ENCODE results near the gene CDH4.

The CDH4 gene

DNA sequence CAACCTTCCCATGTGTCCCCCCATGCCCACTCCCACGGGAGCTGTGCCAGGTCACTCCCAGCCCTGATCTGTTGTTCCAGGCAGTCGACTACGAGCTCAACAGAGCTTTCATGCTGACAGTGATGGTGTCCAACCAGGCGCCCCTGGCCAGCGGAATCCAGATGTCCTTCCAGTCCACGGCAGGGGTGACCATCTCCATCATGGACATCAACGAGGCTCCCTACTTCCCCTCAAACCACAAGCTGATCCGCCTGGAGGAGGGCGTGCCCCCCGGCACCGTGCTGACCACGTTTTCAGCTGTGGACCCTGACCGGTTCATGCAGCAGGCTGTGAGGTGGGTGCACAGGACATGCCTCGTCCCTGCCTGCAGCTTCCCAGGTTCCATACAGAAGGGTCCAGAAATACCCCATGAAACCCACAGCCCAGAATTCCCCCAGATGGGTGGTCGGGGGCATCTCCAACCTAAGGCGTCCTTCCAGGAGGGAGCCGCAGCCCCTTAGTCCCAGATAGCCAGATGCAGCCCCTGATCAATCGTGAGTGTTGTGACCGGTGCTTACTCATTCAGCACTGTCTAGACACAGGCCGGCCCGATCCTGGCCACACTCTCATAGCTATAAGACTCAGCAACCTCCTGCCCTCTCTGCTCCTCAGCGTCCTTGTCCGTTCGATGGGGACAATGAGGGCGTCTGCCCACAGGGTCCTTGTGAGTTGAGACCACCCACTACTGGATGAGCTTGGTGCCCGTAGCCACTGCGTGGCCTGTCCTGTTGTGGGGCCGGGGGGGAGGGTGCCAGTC lies 671.5 kb downstream of the CDH4 start:
- no peaks in the 10 kb centered on the region for H3K4me1 ChIP-seq (ENCODE audit: insufficient read depth, low read length)
- no peak overlapping the region for H3K9ac ChIP-seq (ENCODE audit: low read depth, low read length)
- H3K79me2 ChIP-seq (ENCODE audit: insufficient read depth, low read length) = no peaks in the 10 kb centered on the region
- no peak overlapping the region for H2AFZ ChIP-seq (ENCODE audit: low read depth, low read length)
- H3K27ac ChIP-seq (ENCODE audit: low read length) = no peak overlapping the region
- H3K4me2 ChIP-seq (ENCODE audit: insufficient read depth, low read length) = no peak overlapping the region
- H3K36me3 ChIP-seq (ENCODE audit: insufficient read depth, low read length) = no peaks in the 10 kb centered on the region
- TF ChIP-seq EZH2 (IDR thresholded peaks at IDR 0.05; ENCODE audit: borderline replicate concordance, low read depth, low read length, severe bottlenecking) = no peak
- TF ChIP-seq, protein P1, sequence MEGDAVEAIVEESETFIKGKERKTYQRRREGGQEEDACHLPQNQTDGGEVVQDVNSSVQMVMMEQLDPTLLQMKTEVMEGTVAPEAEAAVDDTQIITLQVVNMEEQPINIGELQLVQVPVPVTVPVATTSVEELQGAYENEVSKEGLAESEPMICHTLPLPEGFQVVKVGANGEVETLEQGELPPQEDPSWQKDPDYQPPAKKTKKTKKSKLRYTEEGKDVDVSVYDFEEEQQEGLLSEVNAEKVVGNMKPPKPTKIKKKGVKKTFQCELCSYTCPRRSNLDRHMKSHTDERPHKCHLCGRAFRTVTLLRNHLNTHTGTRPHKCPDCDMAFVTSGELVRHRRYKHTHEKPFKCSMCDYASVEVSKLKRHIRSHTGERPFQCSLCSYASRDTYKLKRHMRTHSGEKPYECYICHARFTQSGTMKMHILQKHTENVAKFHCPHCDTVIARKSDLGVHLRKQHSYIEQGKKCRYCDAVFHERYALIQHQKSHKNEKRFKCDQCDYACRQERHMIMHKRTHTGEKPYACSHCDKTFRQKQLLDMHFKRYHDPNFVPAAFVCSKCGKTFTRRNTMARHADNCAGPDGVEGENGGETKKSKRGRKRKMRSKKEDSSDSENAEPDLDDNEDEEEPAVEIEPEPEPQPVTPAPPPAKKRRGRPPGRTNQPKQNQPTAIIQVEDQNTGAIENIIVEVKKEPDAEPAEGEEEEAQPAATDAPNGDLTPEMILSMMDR (IDR thresholded peaks at IDR 0.05; ENCODE audit: borderline replicate concordance, extremely low read depth, low read length, poor library complexity, severe bottlenecking) = no peak
- no peak for ATAC-seq (ENCODE audit: insufficient read depth, low read depth)
- H3K9me3 ChIP-seq (ENCODE audit: insufficient read depth, low read length, severe bottlenecking) = no peaks in the 10 kb centered on the region
- DNase-seq = no peak
- no peak overlapping the region for H3K4me3 ChIP-seq (ENCODE audit: low read depth in 1 of 2, low read length in 2 of 2)
- peaks cover 6% of the 10 kb centered on the region; the same call in 1 of the 2 replicates for H4K20me1 ChIP-seq (ENCODE audit: insufficient read depth, low read length)
- no peaks in the 10 kb centered on the region for H3K27me3 ChIP-seq (ENCODE audit: insufficient read depth, low read length, poor library complexity)

DNA sequence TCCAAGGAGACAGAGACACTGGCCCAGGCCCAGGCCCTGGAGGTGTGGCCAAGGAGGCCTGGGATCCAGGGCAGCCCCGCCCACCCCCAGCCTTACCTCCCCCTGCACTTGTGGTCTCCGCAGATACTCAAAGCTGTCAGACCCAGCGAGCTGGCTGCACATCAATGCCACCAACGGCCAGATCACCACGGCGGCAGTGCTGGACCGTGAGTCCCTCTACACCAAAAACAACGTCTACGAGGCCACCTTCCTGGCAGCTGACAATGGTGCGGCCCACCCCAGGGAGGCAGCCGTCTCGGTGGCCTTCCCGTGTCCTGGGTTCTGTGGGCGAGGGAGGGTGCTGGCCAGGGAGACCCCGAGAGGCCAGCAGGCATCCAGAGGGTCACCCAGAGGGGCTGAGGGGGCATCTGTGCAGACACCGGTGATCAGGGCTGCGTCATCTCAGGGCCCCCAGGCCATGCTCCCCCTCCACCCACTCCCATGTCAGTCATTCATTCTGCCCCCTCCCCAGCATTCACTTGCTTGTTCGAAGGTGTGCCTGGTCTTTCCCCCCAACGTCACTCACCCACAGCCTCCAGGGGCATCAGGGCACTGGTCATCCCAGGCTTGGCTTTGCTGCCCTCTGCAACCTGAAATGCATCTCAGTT lies 672.3 kb downstream of the CDH4 start:
- H3K36me3 ChIP-seq (ENCODE audit: insufficient read depth, low read length) = no peaks in the 10 kb centered on the region
- no peak overlapping the region for H3K4me3 ChIP-seq (ENCODE audit: low read depth in 1 of 2, low read length in 2 of 2)
- no peak for TF ChIP-seq EZH2 (IDR thresholded peaks at IDR 0.05; ENCODE audit: borderline replicate concordance, low read depth, low read length, severe bottlenecking)
- TF ChIP-seq, protein P1 (IDR thresholded peaks at IDR 0.05; ENCODE audit: borderline replicate concordance, extremely low read depth, low read length, poor library complexity, severe bottlenecking) = no peak
- no peaks in the 10 kb centered on the region for H3K27me3 ChIP-seq (ENCODE audit: insufficient read depth, low read length, poor library complexity)
- no peak overlapping the region for H3K9ac ChIP-seq (ENCODE audit: low read depth, low read length)
- H4K20me1 ChIP-seq (ENCODE audit: insufficient read depth, low read length) = peaks cover 6% of the 10 kb centered on the region; the same call in 1 of the 2 replicates
- no peak overlapping the region for H3K4me2 ChIP-seq (ENCODE audit: insufficient read depth, low read length)
- no peak for ATAC-seq (ENCODE audit: insufficient read depth, low read depth)
- H3K9me3 ChIP-seq (ENCODE audit: insufficient read depth, low read length, severe bottlenecking) = no peaks in the 10 kb centered on the region
- H3K79me2 ChIP-seq (ENCODE audit: insufficient read depth, low read length) = no peaks in the 10 kb centered on the region
- no peak overlapping the region for H3K27ac ChIP-seq (ENCODE audit: low read length)
- H3K4me1 ChIP-seq (ENCODE audit: insufficient read depth, low read length) = no peaks in the 10 kb centered on the region
- no peak for DNase-seq
- no peak overlapping the region for H2AFZ ChIP-seq (ENCODE audit: low read depth, low read length)

DNA sequence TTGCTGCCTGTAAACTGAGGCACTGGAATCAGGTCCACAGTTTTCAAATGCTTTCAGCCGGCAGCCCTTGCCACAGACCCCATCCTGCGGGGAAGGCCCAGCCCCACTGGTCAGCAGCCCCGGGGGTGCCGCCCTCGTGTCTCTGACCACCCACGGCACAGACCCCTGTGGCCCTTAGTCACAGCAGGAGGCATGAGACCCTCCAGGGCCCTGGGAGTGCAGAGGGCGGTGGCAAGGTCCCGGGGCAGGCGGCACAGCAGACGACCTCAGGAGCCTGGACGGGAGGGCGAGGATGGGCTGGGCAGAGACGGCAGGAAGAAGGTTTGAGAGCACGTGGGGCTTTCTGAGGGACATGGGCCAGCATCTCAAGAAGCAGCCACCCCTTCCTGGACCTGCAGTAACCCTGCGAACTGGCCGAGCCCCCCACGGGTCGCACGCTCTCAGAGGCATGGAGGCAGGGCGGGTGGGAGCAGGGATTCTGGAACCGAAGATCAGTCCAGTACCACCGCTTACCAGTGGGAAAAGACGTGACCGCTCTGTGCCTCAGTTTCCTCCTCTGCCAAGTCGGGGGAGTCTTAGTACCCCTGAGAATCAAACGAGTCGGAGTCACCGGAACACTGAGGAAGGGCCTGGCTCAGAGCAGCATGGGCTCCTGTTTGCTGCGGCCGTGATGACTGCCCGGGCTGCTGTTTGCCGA lies 672.9 kb downstream of the CDH4 start:
- no peaks in the 10 kb centered on the region for H3K4me1 ChIP-seq (ENCODE audit: insufficient read depth, low read length)
- H3K79me2 ChIP-seq (ENCODE audit: insufficient read depth, low read length) = no peaks in the 10 kb centered on the region
- H3K27me3 ChIP-seq (ENCODE audit: insufficient read depth, low read length, poor library complexity) = no peaks in the 10 kb centered on the region
- no peak for DNase-seq
- no peaks in the 10 kb centered on the region for H3K9me3 ChIP-seq (ENCODE audit: insufficient read depth, low read length, severe bottlenecking)
- H4K20me1 ChIP-seq (ENCODE audit: insufficient read depth, low read length) = peaks cover 6% of the 10 kb centered on the region; the same call in 1 of the 2 replicates
- H3K36me3 ChIP-seq (ENCODE audit: insufficient read depth, low read length) = no peaks in the 10 kb centered on the region
- H2AFZ ChIP-seq (ENCODE audit: low read depth, low read length) = no peak overlapping the region
- TF ChIP-seq, protein P1 (IDR thresholded peaks at IDR 0.05; ENCODE audit: borderline replicate concordance, extremely low read depth, low read length, poor library complexity, severe bottlenecking) = no peak
- TF ChIP-seq EZH2 (IDR thresholded peaks at IDR 0.05; ENCODE audit: borderline replicate concordance, low read depth, low read length, severe bottlenecking) = no peak
- no peak overlapping the region for H3K9ac ChIP-seq (ENCODE audit: low read depth, low read length)
- ATAC-seq (ENCODE audit: insufficient read depth, low read depth) = no peak
- H3K4me2 ChIP-seq (ENCODE audit: insufficient read depth, low read length) = no peak overlapping the region
- H3K4me3 ChIP-seq (ENCODE audit: low read depth in 1 of 2, low read length in 2 of 2) = no peak overlapping the region
- no peak overlapping the region for H3K27ac ChIP-seq (ENCODE audit: low read length)
